DOHH2 (cell line): ENCODE results near the gene B3GALNT2.

Experiments used
- H3F3A ChIP-seq: fragments of 200-600 bp; sonication (generic), shearing (Covaris generic); 2 replicates; pipeline ENCODE4 v1.6.0; 2016; ENCODE audit warnings: antibody characterized with exemption, mild to moderate bottlenecking; ENCODE audit not compliant: control insufficient read depth, insufficient read depth
- H3K27ac ChIP-seq: fragments of 200-600 bp; sonication (generic); 2 replicates; pipeline ENCODE4 v1.5.1; 2014; ENCODE audit warnings: low read depth, mild to moderate bottlenecking, low read length, moderate library complexity
- H3K27me3 ChIP-seq: fragments of 200-600 bp; sonication (generic); 2 replicates; pipeline ENCODE4 v1.6.1; 2014; ENCODE audit warnings: mild to moderate bottlenecking, low read length, mixed read lengths; ENCODE audit not compliant: control insufficient read depth
- H3K36me3 ChIP-seq: fragments of 200-600 bp; sonication (generic); 2 replicates; pipeline ENCODE4 v1.6.1; 2014; ENCODE audit warnings: mild to moderate bottlenecking, low read length, moderate library complexity, mixed read lengths; ENCODE audit not compliant: control insufficient read depth
- H3K4me1 ChIP-seq: fragments of 200-600 bp; sonication (generic); 2 replicates; pipeline ENCODE4 v1.6.1; 2014; ENCODE audit warnings: mild to moderate bottlenecking, low read length, mixed read lengths; ENCODE audit not compliant: control insufficient read depth
- H3K4me2 ChIP-seq: fragments of 200-600 bp; sonication (generic); 2 replicates; pipeline ENCODE4 v1.6.0; 2014; ENCODE audit warnings: mild to moderate bottlenecking, low read length, moderate library complexity
- H3K4me3 ChIP-seq: fragments of 200-600 bp; sonication (generic); 2 replicates; pipeline ENCODE4 v1.5.1; 2014; ENCODE audit warnings: mild to moderate bottlenecking, low read length, mixed read lengths
- H3K79me2 ChIP-seq: fragments of 200-600 bp; sonication (generic); 2 replicates; pipeline ENCODE4 v1.6.1; 2014; ENCODE audit warnings: mild to moderate bottlenecking, low read length, mixed read lengths; ENCODE audit not compliant: control insufficient read depth
- H3K9me2 ChIP-seq: fragments of 200-600 bp; sonication (generic); replicated peaks from 2 replicates; pipeline ENCODE4 v1.6.1; 2014; ENCODE audit warnings: mild to moderate bottlenecking, low read length, mixed read lengths; ENCODE audit not compliant: control insufficient read depth
- H3K9me3 ChIP-seq: fragments of 200-600 bp; sonication (generic); 2 replicates; pipeline ENCODE4 v1.6.1; 2014; ENCODE audit warnings: antibody characterized with exemption, low read length, mixed read lengths; ENCODE audit not compliant: control insufficient read depth, insufficient read depth
- H4K20me1 ChIP-seq: fragments of 200-600 bp; sonication (generic); 2 replicates; pipeline ENCODE4 v1.6.0; 2014; ENCODE audit warnings: low read depth, mild to moderate bottlenecking, antibody characterized with exemption, low read length, moderate library complexity; ENCODE audit not compliant: control insufficient read depth, insufficient read depth
- EZH2phosphoT487 ChIP-seq: fragments of 200-600 bp; sonication (generic); IDR thresholded peaks from 2 replicates; pipeline ENCODE4 v1.6.1; 2017; ENCODE audit warnings: borderline replicate concordance, mild to moderate bottlenecking, antibody characterized with exemption, low read length, moderate library complexity, mixed read lengths
- TF ChIP-seq, protein P1 (sequence below): fragments of 200-600 bp; sonication (generic); IDR thresholded peaks from one replicate; pipeline ENCODE4 v1.5.1; 2014; ENCODE audit warnings: antibody characterized with exemption, mild to moderate bottlenecking, low read depth, low read length; ENCODE audit not compliant: poor library complexity, severe bottlenecking

B3GALNT2 gene

DNA sequence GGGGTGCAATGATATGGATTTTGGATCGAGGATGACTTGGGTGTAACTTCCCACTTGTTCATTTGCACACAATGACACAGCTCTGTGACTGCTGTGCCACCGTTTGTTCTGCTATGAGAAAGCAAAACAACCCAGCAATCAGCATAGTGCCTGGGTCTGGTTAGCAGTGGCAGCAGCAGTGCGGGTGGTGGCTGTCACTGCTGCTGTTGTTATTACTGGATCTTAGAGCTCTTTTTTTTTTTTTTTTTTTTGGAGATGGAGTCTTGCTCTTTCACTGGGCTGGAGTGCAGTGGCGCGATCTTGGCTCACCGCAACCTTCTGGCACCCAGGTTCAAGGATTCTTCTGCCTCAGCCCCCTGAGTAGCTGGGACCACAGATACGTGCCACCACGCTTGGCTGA, 80.2 kb downstream of the B3GALNT2 start:
- TF ChIP-seq, protein P1, sequence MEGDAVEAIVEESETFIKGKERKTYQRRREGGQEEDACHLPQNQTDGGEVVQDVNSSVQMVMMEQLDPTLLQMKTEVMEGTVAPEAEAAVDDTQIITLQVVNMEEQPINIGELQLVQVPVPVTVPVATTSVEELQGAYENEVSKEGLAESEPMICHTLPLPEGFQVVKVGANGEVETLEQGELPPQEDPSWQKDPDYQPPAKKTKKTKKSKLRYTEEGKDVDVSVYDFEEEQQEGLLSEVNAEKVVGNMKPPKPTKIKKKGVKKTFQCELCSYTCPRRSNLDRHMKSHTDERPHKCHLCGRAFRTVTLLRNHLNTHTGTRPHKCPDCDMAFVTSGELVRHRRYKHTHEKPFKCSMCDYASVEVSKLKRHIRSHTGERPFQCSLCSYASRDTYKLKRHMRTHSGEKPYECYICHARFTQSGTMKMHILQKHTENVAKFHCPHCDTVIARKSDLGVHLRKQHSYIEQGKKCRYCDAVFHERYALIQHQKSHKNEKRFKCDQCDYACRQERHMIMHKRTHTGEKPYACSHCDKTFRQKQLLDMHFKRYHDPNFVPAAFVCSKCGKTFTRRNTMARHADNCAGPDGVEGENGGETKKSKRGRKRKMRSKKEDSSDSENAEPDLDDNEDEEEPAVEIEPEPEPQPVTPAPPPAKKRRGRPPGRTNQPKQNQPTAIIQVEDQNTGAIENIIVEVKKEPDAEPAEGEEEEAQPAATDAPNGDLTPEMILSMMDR, result no peak
- TF ChIP-seq EZH2phosphoT487, result no peak
- Histone ChIP-seq H3K36me3 (no peaks in the 10 kb centered on the region), H3K4me1 (peaks cover 4% of the 10 kb centered on the region; the same call in 1 of the 2 replicates), H3K4me2 (no peak overlapping the region), H3K27me3 (no peaks in the 10 kb centered on the region), H3K9me2 (no peaks in the 10 kb centered on the region), H4K20me1 (no peaks in the 10 kb centered on the region), H3K79me2 (no peaks in the 10 kb centered on the region; the same call in 1 of the 2 replicates), H3K4me3 (no peak overlapping the region), H3K9me3 (no peaks in the 10 kb centered on the region), H3F3A (no peaks in the 10 kb centered on the region), H3K27ac (no peak overlapping the region)

DNA sequence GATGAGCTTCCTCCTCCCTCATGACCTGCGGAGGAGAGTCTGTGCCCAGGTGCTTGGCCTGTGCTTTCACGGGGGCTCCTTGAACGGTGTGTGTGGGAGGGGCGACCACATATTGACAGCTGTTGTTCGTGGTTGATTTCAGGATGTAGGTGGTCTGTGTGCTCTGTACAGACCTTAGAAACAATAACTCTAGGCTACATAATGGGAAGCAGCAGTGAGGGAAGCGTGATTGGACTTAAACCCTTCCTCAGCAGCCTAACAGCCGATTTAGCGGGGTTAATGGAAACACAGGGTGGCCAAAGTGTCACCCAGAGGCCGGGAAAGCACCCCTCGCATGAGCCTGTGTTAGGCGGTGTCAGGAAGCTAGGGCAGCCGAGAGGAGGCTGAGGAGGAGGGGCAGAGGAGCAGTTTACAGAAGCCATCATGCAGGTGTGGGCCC, 81.0 kb downstream of the B3GALNT2 start:
- Histone ChIP-seq H3K9me3 (no peaks in the 10 kb centered on the region), H3K4me1 (peaks cover 4% of the 10 kb centered on the region; the same call in 1 of the 2 replicates), H3K79me2 (no peaks in the 10 kb centered on the region; the same call in 1 of the 2 replicates), H3K27me3 (no peaks in the 10 kb centered on the region), H3K9me2 (no peaks in the 10 kb centered on the region), H3K4me3 (no peak overlapping the region), H3K4me2 (no peak overlapping the region), H4K20me1 (no peaks in the 10 kb centered on the region), H3K36me3 (no peaks in the 10 kb centered on the region; the same call in 1 of the 2 replicates), H3K27ac (no peak overlapping the region), H3F3A (no peaks in the 10 kb centered on the region)
- no peak for TF ChIP-seq EZH2phosphoT487

DNA sequence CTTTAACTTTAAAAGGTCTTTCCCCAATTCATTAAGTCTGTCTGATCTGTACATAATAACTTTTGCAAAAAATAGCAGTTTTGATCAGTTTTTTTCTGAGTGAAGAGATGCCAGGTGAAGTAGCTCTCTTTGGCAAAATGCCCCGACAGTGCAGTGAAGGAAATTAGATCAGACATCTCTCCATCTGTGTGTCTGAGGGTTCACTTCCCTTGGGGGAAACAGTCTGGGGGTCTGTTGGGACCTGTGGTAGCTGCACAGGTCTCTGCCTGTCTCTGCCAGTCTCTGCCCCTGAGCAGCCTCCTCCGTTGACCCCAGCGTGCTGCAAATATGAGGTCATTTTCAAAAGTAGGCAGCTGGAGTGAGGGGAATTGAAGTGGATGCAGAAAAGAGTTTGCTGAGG, 82.5 kb downstream of the B3GALNT2 start:
- Histone ChIP-seq H3K9me3 (no peaks in the 10 kb centered on the region), H3K4me1 (peaks cover 4% of the 10 kb centered on the region; the same call in 1 of the 2 replicates), H3K9me2 (no peaks in the 10 kb centered on the region), H3K27ac (no peak overlapping the region), H3F3A (no peaks in the 10 kb centered on the region), H4K20me1 (no peaks in the 10 kb centered on the region), H3K79me2 (no peaks in the 10 kb centered on the region; the same call in 1 of the 2 replicates), H3K4me2 (no peak overlapping the region), H3K4me3 (no peak overlapping the region), H3K27me3 (no peaks in the 10 kb centered on the region), H3K36me3 (no peaks in the 10 kb centered on the region; the same call in 1 of the 2 replicates)
- no peak for TF ChIP-seq EZH2phosphoT487
- TF ChIP-seq, protein P1, result no peak

DNA sequence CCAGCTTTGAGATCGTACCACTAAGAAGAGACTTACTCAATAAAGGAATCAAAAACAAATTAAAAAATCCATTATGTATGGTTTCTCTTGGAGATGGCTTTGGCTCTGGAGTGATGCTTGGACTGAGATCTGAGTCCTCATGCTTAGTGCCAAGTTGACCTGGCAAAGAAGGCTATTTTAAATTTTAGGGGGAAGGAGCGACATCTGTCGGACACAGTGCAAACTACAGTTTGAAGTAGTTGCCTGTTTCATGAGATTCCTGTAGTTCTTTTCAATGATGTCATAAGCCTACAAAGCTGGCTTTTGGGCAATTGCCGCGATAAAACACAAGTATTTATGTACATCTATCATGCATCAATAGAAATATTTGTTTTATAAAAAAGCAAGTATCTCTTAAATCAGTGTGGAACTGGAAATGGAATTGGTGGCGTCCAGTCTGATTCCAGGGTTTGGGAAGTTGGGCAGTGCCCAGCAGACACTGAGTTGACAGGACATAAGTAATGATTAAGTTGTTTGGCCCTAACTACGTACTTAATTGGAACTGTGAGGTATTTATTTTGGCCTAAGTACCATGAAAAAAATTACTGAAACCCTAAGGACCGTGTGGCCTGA, 87.1 kb downstream of the B3GALNT2 start:
- Histone ChIP-seq H3K4me2 (no peak overlapping the region), H3K36me3 (peaks cover 4% of the 10 kb centered on the region), H3K27me3 (no peaks in the 10 kb centered on the region), H4K20me1 (no peaks in the 10 kb centered on the region), H3K79me2 (no peaks in the 10 kb centered on the region), H3K4me1 (no peaks in the 10 kb centered on the region), H3F3A (no peaks in the 10 kb centered on the region), H3K9me3 (no peaks in the 10 kb centered on the region), H3K4me3 (no peak overlapping the region), H3K27ac (no peak overlapping the region), H3K9me2 (no peaks in the 10 kb centered on the region)
- TF ChIP-seq EZH2phosphoT487, result no peak
- TF ChIP-seq, protein P1, result peak; percentile 83
